Heart right ventricle (tissue), 16 donors: ENCODE data around the gene CLMN. TPM values are rescaled to one million over a fixed set of nuclear protein-coding genes. Genes with fewer than 3 reads are reported as not detected.

ENCODE experiments used
- ATAC-seq, 8 donors: fragments of 200-7000 bp; cut with Tn5 transposase; one replicate each; pipeline ENCODE4 v1.9.1; 2020; ENCODE audit warnings: mild to moderate bottlenecking in 8 of 8, moderate library complexity in 8 of 8, moderate number of reproducible peaks in 1 of 8
- DNase-seq, 2 donors: peaks; one replicate each; pipeline ENCODE4 v3.0.0-alpha.2; 2020
- H3K27ac ChIP-seq, 10 donors: fragments of 200-600 bp; sonication (generic) in 2 of 10; one replicate each; pipeline versions ENCODE4 v1.5.0 to v1.8.0; 2020 to 2022; ENCODE audit warnings: mild to moderate bottlenecking in 3 of 10
- H3K27me3 ChIP-seq, 7 donors: fragments of 200-600 bp; one replicate each; pipeline ENCODE4 v1.8.0; 2021 to 2022; ENCODE audit warnings: mild to moderate bottlenecking in 2 of 7
- H3K36me3 ChIP-seq, 9 donors: fragments of 200-600 bp; sonication (generic) in 1 of 9; one replicate each; pipeline versions ENCODE4 v1.5.0 to v1.8.0; 2020 to 2022; ENCODE audit warnings: mild to moderate bottlenecking in 2 of 9
- H3K4me1 ChIP-seq, 9 donors: fragments of 200-600 bp; sonication (generic) in 1 of 9; one replicate each; pipeline versions ENCODE4 v1.5.0 to v1.8.0; 2020 to 2022; ENCODE audit warnings: mild to moderate bottlenecking in 4 of 9
- H3K4me3 ChIP-seq, 10 donors: fragments of 200-600 bp; sonication (generic) in 2 of 10; one replicate each; pipeline versions ENCODE4 v1.5.0 to v1.8.0; 2020 to 2022; ENCODE audit warnings: mild to moderate bottlenecking in 7 of 10, moderate library complexity in 2 of 10
- H3K9me3 ChIP-seq, 11 donors: fragments of 200-600 bp in 10 of 11; sonication (generic) in 2 of 11; one replicate each; pipeline versions ENCODE4 v1.5.0 to v1.8.0; 2013 to 2022; ENCODE audit warnings: mild to moderate bottlenecking in 2 of 11, control low read depth in 1 of 11, moderate library complexity in 1 of 11
- WGBS, 2 donors: extraction: QIAGEN DNeasy Blood & Tissue Kit; methylation state at CpG; one replicate each; pipeline ENCODE4 v1.1.7; 2013; ENCODE audit warnings: inconsistent platforms in 1 of 2; 5-methylcytosine and 5-hydroxymethylcytosine counted together
- intact Hi-C, 10 donors: fragments of 100-400 bp; cut with DNase I; formaldehyde crosslinking; loops; one replicate each; pipeline versions ENCODE4 v1.11.1 to v1.14.2; 2022
- polyA plus RNA-seq, 2 donors: library from polyadenylated mRNA; stranded (reverse); fragments of 200-250 nt; gene quantifications; one replicate each; pipeline ENCODE4 v1.2.3, GENCODE V29; 2013
- total RNA-seq, 10 donors: library from RNA; stranded (reverse); fragmentation: NEBNext Ultra II Directional in 3 of 10; extraction: Animal tissue kit (Norgen Biotek cat#: 25700) in 3 of 10; gene quantifications; one replicate each; pipeline versions ENCODE4 v1.2.1 to v1.2.4, GENCODE V29; 2021 to 2023
- TF ChIP-seq, protein P1 (sequence below), 9 donors: fragments of 200-600 bp; sonication (generic) in 2 of 9; IDR thresholded peaks; one replicate each; pipeline versions ENCODE4 v1.5.0 to v1.8.0; 2021 to 2022; ENCODE audit warnings: antibody characterized with exemption in 9 of 9, mild to moderate bottlenecking in 5 of 9, moderate library complexity in 1 of 9
- donor health status: Arrhythmogenic right ventricular cardiomyopathy.
- donor health status: ischemic (EF 13 %, LVEDD 7.1; RV severe dilation, severe dysfunction).
- donor health status: healthy with polysubstance abuse.
- donor health status: DM: no; HTN: yes; CAD: no.
- donor health status: DM: no; HTN: no; CAD: no.
- donor health status: ischemic (EF 25% LVEDD 6.9; RV normal size, moderate dysfunction).
- donor health status: ischemic (EF 25% LVEDD 5.7; RV mildly dilated, moderate dysfunction).
- donor health status: healthy.
- donor health status: DM: yes; HTN: yes; CAD: no.
- donor health status: Ischemic cardiomyopathy.
- donor health status: ischemic (EF 35%, LVEDD 5.7; RV mildly dilated, moderate dysfunction).
- donor health status: nonischemic (EF 11% LVEDD 7.7; RV severe dilation, severe dysfunction).
- donor health status: DM: yes; HTN: yes; CAD: no.
- donor health status: PGD.
- donor health status: ischemic (EF 29% LVEDD 5.4; RV normal size, mild dysfunction).
- donor health status: nonischemic (EF 23%, LVEDD 6.1; RV moderate dilation, normal function).

Gene CLMN
- total and polyA plus RNA-seq, 12 donors: 2.6 to 14.5 (median 5.9) TPM

GRCh38 chr14:95256776-95257060, 63.0 kb downstream of the CLMN start:
- 97% methylated on average over 3 of the region's 3 CpGs for WGBS, 2 donors
- DNase-seq (no peak), ATAC-seq (no peak)
- Histone ChIP-seq H3K9me3 (no peaks in the 10 kb centered on the region), H3K27ac (no peak overlapping the region), H3K36me3 (no peaks in the 10 kb centered on the region), H3K27me3 (peaks cover 0 to 16% (median 0%) of the 10 kb centered on the region in 7 donors), H3K4me3 (no peak overlapping the region), H3K4me1 (peaks cover 5 to 65% (median 43%) of the 10 kb centered on the region in 9 donors)
- TF ChIP-seq, protein P1, sequence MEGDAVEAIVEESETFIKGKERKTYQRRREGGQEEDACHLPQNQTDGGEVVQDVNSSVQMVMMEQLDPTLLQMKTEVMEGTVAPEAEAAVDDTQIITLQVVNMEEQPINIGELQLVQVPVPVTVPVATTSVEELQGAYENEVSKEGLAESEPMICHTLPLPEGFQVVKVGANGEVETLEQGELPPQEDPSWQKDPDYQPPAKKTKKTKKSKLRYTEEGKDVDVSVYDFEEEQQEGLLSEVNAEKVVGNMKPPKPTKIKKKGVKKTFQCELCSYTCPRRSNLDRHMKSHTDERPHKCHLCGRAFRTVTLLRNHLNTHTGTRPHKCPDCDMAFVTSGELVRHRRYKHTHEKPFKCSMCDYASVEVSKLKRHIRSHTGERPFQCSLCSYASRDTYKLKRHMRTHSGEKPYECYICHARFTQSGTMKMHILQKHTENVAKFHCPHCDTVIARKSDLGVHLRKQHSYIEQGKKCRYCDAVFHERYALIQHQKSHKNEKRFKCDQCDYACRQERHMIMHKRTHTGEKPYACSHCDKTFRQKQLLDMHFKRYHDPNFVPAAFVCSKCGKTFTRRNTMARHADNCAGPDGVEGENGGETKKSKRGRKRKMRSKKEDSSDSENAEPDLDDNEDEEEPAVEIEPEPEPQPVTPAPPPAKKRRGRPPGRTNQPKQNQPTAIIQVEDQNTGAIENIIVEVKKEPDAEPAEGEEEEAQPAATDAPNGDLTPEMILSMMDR (IDR thresholded peaks at IDR 0.05): no peak
- intact Hi-C loops: no loop called here

- DNase-seq: no peak
- peaks cover 2 to 59% (median 37%) of the 10 kb centered on the region in 9 donors for H3K4me1 ChIP-seq
- H3K4me3 ChIP-seq: no peak overlapping the region
- ATAC-seq: no peak
- TF ChIP-seq, protein P1 (IDR thresholded peaks at IDR 0.05): no peak
- H3K9me3 ChIP-seq: no peaks in the 10 kb centered on the region
- intact Hi-C loops: no loop called here
- H3K27me3 ChIP-seq: peaks cover 0 to 16% (median 0%) of the 10 kb centered on the region in 7 donors
- peak overlapping the region in 1 of 10 donors; percentile 2 for H3K27ac ChIP-seq
- WGBS, 2 donors: 83 to 87% methylated on average over 15 of the region's 15 CpGs
- H3K36me3 ChIP-seq: no peaks in the 10 kb centered on the region
Observed at GRCh38 chr14:95256002-95256775, 63.5 kb downstream of the CLMN start.

- WGBS, 2 donors: 45 to 48% methylated on average over 6 of the region's 6 CpGs
- DNase-seq (peak; percentile 39 to 59), ATAC-seq (peak in 3 of 8 donors; percentile 32 to 55 (median 48))
- Histone ChIP-seq H3K4me1 (peaks cover 2 to 56% (median 30%) of the 10 kb centered on the region in 9 donors), H3K27ac (no peak overlapping the region), H3K27me3 (peaks cover 0 to 16% (median 0%) of the 10 kb centered on the region in 7 donors), H3K9me3 (no peaks in the 10 kb centered on the region), H3K36me3 (no peaks in the 10 kb centered on the region), H3K4me3 (no peak overlapping the region)
- TF ChIP-seq, protein P1 (IDR thresholded peaks at IDR 0.05): no peak
- intact Hi-C loops: no loop called here
Observed at GRCh38 chr14:95255487-95255886, 64.2 kb downstream of the CLMN start.

GRCh38 chr14:95255013-95255412, 64.7 kb downstream of the CLMN start:
- intact Hi-C loops: no loop called here
- Histone ChIP-seq H3K36me3 (no peaks in the 10 kb centered on the region), H3K27me3 (peaks cover 0 to 16% (median 0%) of the 10 kb centered on the region in 7 donors), H3K27ac (no peak overlapping the region), H3K4me1 (peaks cover 2 to 56% (median 26%) of the 10 kb centered on the region in 9 donors), H3K4me3 (no peak overlapping the region), H3K9me3 (no peaks in the 10 kb centered on the region)
- 84 to 91% methylated on average over 4 of the region's 4 CpGs for WGBS, 2 donors
- DNase-seq (no peak), ATAC-seq (no peak)
- TF ChIP-seq, protein P1 (IDR thresholded peaks at IDR 0.05): no peak
